GM19324 (cell line): ENCODE data around the gene SLC22A23.

Experiments used
- ATAC-seq: cut with Tn5 transposase; IDR thresholded peaks from one replicate; pipeline ENCODE4 v1.9.1; 2021; ENCODE audit warnings: mild to moderate bottlenecking, moderate library complexity; ENCODE audit not compliant: unreplicated experiment, low FRiP score

SLC22A23 gene

DNA sequence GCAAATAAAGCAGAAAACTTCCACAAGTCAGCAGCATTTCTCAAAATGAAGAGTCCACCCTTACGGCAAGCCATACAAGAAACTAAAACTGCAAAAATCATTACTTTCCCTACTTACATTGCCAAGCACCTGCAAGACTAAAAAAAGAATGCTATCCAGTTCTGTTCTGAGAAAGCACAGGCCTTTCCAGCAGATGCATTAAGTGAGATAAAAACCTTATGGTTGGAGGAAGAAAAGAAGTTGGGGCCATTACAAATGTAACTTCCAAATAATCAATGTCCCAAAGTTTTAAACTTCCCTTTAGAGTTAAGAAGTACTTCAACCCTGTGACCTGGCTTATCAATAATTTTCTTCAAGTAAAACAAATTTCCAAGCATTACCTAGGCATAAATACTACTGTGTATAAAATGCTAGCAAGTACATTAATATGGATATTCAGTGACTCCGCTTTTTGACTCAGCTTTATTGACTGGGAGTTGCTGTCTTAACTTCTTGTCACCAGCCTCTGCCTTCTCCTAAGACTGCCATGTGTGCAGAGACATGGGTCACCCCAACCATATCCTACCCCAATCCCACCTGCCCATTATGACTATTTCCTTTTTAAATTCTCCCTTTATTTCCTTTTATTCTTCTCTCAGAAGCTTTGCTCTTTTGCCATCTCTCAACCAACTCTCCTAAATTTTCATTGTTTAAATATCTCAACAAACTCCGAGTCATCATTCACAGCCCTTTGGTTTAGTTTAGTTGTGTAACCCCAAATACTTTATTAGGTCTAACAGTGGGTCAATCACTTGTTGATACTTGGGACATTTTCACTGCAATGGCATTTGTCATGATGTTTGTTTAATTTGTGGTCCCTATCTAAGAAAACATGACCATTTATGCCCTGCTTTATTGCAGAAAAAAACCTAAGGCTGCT is 49.7 kb downstream of the SLC22A23 start:
- ATAC-seq: no peak

GRCh38 chr6:3406362-3406821 is 50.5 kb downstream of the SLC22A23 start:
- ATAC-seq: no peak

DNA sequence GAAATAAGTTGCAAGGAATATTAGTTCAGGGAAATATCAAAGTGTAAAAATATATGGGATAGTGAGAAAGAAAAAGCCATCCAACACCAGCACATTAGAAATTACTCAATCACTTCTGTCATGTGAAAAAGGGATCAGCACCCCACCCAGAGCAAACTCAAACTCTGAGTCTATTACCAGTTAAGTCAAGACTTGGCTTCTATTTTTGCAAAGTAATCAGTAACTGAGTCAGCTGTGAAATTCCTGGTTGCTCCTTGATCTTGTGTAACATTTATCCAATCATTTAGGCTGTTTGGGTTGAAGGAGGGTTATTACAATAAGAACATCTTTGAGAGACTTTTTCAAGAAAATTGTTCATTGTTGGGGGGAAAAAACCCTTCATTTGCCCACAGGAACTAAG is 51.2 kb downstream of the SLC22A23 start:
- ATAC-seq: no peak

DNA sequence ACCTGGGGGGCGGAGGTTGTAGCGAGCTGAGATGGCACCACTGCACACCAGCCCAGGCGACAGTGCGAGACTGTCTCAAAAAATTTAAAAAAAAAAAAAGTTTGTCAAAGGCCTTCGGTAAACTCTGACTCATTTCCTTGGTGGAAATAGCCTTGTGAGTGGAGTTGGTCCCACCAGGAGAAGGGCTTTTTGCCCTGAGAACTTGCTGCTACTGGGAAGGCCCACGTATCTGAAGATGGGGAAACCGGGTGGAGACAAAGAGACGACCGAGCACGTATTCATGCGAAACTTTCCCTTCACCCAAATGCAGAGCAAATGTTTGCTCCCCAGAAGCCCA is 51.7 kb downstream of the SLC22A23 start:
- ATAC-seq: no peak

- no peak for ATAC-seq
These were observed 53.3 kb downstream of the SLC22A23 start for GRCh38 chr6:3403238-3404173.

DNA sequence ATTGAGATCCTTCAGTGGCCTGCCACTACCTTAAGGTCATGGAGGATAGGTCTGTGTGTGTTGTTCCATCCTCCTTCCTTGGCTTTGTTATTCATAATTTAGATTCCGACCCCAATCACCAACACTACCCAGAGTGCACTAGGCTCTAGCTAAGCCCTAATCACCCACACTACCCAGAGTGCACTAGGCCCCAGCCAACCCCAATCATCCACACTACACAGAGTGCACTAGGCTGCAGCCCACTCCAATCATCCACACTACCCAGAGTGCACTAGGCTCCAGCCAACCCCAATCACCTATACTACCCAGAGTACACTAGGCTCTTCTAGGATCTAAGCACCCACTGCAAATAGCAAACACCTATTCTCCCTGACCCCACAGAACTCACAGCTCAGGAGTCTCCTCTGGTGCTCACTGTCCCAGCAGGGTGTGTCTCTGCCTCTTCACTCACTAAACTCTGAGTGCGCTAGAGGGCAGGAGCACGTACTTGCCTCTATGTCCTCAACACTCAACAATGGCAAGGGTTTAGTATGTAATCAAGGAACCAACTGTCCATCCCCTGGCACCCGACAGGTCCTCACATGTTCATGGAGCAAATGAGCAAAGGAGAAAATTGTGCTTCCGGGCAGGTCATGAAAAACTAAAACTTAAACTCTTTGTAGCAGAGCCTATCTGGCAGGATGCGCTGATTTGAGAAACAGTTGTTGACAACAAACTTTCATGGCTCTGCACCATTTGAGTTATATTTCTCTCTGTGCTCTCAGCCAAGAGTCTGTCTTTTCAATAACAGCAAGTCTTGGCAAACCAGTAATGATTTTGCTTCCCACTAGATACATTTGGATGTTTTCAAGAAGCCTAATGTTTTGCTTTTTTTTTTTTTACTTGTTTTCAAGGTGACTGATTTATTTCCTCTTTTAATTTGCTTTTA is 54.3 kb downstream of the SLC22A23 start:
- ATAC-seq: no peak

GRCh38 chr6:3400162-3400561 is 56.7 kb downstream of the SLC22A23 start:
- ATAC-seq: no peak

DNA sequence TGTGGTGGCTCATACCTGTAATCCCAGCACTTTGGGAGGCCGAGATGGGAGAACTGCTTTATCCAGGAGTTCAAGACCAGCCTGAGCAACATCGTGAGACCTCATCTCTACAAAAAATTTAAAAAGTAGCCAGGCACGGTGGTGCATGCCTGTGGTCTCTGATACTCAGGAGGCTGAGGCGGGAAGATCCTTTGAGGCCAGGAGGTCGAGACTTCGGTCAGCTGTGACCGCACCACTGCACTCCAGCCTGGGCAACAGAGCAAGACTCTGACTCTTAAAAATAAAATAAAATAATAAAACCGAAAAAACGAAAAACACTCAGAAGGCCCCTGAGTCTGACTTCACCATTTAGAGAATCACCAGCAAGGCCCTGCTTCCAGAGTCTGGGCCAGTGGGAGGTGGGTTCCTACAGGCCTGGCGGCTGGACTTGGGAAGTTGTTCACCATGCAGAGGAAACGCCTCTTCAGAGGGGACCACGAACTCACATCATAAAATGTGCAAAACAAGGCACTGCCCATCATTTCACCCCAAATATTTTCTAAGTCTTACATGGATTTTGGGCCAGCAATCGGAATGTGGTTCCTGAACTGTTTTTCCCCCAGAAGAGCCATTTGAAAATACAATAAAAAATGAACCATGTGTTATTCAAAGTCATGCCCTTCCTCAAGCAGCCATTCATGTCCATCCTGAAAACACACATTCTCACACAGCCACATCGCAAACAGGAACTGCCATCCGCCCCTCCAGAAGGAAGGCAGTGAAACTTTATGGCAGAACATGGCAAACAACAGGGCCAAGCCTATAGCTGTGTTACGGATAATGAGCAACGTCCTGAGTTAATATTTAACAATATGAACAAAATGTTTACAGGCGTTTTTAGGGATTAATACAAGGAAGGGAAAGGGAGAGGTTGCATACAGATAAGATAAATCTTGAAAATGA is 57.8 kb downstream of the SLC22A23 start:
- no peak for ATAC-seq

- ATAC-seq: no peak
These were observed 58.7 kb downstream of the SLC22A23 start for GRCh38 chr6:3398165-3398562.

- no peak for ATAC-seq
These were observed 59.4 kb downstream of the SLC22A23 start for GRCh38 chr6:3397229-3398164.

DNA sequence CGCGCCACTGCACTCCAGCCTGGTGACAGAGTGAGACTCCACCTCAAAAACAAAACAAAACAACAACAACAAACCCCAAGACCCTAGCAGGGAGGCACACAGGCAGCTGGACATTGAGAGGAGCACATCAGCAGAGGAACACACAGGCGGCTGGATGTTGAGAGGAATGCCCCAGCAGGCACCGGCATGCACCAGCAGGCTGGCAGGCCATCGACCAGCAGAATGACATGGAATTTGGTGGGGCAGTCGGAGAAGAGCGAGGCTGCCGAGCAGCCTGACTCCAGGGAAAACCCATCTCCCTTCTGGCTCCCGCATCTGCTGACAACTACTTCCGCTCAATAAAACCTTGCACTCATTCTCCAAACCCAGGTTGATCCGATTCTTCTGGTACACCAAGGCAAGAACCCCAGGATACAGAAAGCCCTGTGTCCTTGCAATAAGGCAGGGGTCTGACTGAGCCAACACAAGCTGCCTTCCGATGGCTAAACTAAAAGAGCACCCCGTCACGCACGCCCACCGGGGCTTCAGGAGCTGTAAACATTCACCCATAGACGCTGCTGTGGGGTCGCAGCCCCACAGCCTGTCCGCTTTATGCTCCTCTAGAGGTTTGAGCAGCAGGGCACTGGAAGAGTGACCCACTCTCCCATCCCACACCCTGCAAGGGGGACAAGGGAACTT is 60.2 kb downstream of the SLC22A23 start:
- no peak for ATAC-seq

DNA sequence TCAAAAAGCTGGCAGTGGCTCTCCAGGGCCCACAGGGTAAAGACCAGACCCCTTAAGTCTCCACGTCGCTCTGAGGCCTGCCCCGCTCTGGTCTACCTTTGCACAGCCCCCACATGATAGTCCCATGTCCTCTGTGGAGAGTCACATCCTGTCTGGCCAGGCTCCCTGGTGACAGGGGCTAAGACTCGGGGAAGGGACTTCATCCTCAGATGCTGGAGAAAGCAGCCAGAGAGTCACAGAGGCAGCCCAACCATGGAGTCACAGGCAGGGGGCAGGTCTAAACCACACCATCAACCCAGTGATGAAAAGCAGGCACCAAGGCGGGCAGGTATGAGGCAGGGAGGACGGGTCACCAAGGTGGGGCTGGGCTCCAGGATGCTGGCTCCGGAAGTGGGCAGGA is 62.2 kb downstream of the SLC22A23 start:
- ATAC-seq: no peak

- no peak for ATAC-seq
These were observed 63.0 kb downstream of the SLC22A23 start for GRCh38 chr6:3393836-3394202.

DNA sequence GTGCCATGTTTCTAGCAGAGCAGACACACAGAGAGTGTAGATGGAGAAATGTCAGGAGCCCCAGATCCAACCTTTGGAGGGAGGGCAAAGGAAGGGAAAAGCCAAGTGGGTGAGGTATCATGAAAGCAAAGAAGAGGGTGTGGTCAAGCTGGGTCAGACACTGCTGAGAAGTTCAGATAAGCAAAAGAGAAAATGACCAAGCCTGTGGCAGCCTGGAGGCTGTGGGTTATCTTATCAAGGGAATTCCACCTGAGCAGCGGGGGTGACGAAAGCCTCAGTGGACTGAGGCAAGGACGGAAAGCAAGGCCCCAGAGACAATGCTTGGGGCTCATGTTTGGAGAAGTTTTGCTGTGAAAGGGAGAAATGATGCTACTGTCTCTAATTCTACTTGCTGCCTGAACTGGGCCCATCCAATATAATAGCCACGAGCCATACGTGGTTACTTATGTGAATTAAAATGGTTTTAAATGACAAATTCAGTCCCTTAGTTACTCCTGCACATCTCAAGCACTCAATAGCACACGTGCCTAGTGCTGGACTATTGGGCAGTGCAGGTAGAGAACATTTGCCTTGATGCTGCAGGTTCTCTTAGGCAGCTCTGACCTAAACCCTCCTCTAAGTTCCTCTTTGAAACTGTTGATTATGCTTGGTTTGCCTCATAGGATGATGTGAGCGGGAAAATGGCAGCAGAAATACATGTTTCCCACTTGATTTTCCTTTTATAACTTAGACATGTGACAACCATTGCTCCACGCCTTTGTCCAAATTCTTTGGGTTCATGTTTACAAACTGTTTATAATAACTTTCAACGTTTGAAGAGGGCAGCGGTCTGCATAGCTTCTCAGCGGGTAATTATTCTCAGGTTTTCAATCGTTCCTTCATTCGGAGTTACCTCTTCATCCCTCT is 63.7 kb downstream of the SLC22A23 start:
- ATAC-seq: no peak

DNA sequence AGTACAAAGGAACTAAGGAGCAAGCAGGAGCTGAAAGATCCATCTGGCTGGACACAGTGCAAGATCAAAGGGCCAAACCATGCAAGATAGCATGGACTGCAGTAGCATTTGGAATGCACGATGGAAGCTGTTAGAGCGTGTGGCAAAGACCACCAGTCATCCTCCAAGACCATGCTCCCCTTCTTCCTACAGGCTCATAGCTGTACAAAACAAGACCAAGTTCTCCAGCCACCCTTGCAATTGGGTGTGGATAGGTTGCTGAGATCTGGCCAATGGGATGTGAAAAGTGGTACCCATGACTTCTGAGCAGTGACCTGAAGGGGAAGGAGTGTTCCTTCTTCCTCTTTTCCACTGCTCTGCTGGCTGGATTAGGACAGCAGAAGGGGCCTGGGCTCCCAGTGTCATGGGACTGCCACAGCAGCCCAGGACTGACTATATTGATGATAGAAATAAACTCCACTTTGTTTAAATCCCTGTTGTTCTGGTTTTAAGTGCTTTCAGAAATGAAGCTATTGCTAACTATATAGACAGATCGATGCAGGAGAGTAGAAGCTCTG is 64.9 kb downstream of the SLC22A23 start:
- ATAC-seq: no peak

DNA sequence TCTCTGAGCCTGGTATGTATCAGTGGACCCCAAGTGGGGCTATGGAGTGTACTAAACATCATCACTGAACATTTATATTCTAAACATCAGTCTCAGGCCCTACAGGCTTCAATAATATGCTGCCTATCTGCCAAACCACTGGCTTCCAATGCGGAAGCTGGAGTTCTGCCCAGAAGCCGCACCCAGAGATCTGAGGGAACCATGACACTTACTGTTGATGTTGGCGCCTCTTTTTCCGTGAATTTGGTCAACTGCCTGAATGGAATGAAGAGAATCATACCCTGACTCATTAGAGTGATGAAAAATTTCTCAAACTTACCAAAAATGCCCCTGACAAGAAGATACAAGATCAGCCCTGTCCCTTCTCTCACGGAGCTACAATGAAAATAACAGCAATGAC is 66.2 kb downstream of the SLC22A23 start:
- ATAC-seq: no peak
